Right atrium auricular region (tissue), 2 donors: ENCODE measurements around the gene PSMA6. TPM values are rescaled to one million over a fixed set of nuclear protein-coding genes. Genes with fewer than 3 reads are reported as not detected.

Source experiments
- DNase-seq: peaks from one replicate; pipeline ENCODE4 v3.0.0-alpha.2; 2019; ENCODE audit warnings: low spot score
- H3K27ac ChIP-seq, 2 donors: fragments of 200-600 bp; sonication (generic); 1 replicate in 1 of 2; 2 replicates in 1 of 2; pipeline ENCODE4 v1.5.1; 2016 to 2019
- H3K27me3 ChIP-seq, 2 donors: fragments of 200-600 bp; sonication (generic); one replicate each; pipeline versions ENCODE4 v1.5.1 to v1.6.0; 2017 to 2019
- H3K36me3 ChIP-seq: fragments of 200-600 bp; sonication (generic); one replicate; pipeline ENCODE4 v1.5.1; 2016
- H3K4me1 ChIP-seq, 2 donors: fragments of 200-600 bp; sonication (generic); one replicate each; pipeline versions ENCODE4 v1.5.1 to v1.6.0; 2017 to 2019
- H3K4me3 ChIP-seq, 2 donors: fragments of 200-600 bp; sonication (generic); 1 replicate in 1 of 2; 2 replicates in 1 of 2; pipeline ENCODE4 v1.5.1; 2017 to 2019; ENCODE audit warnings: mild to moderate bottlenecking in 1 of 2, moderate library complexity in 1 of 2
- H3K9me3 ChIP-seq, 2 donors: fragments of 200-600 bp; sonication (generic); one replicate each; pipeline ENCODE4 v1.5.1; 2019
- CTCF ChIP-seq, 2 donors: fragments of 200-600 bp; sonication (generic); IDR thresholded peaks; one replicate each; pipeline ENCODE4 v1.5.1; 2019; ENCODE audit warnings: antibody characterized with exemption in 2 of 2
- total RNA-seq, 2 donors: library from RNA; depleted of rRNA; stranded (reverse); fragments of >200 nt; gene quantifications; one replicate each; pipeline ENCODE4 v1.1.0, GENCODE V29; 2016

The PSMA6 gene
- total RNA-seq, 2 donors from 2014 or later: 143 to 191 TPM

- Histone ChIP-seq H3K27me3 (no peaks in the 10 kb centered on the region), H3K27ac (peak overlapping the region in 1 of 2 donors; percentile 16), H3K4me1 (peaks cover 0 to 5% of the 10 kb centered on the region in 2 donors), H3K36me3 (no peaks in the 10 kb centered on the region), H3K9me3 (no peaks in the 10 kb centered on the region), H3K4me3 (no peak overlapping the region)
- DNase-seq: no peak
- no peak for TF ChIP-seq CTCF (IDR thresholded peaks at IDR 0.05)
Observed at GRCh38 chr14:35285168-35286002, 6.8 kb upstream of the PSMA6 start.

GRCh38 chr14:35286003-35286600, 6.1 kb upstream of the PSMA6 start:
- Histone ChIP-seq H3K27ac (peak overlapping the region in 1 of 2 donors; percentile 16), H3K4me3 (no peak overlapping the region)

DNA sequence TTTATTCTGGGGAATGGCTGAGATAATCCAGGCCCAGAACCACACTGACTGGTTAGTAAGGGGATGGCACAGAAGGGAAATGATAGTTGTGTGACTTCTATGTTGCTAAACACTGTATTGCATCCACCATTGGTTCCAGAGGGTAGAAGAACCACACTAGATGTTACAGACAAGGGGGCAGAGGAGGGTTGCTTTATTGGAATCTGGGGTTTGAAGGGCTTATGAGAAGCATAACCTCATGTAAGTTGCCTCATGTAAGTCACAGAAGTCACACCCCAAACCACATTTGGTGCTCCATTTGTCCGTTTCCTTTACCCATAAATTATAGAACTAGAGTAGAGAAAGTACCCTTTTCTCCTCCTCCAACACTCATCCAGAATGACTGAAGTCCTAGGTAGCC, 5.5 kb upstream of the PSMA6 start:
- Histone ChIP-seq H3K9me3 (no peaks in the 10 kb centered on the region), H3K36me3 (no peaks in the 10 kb centered on the region), H3K27ac (no peak overlapping the region), H3K4me1 (peaks cover 0 to 11% of the 10 kb centered on the region in 2 donors), H3K4me3 (no peak overlapping the region), H3K27me3 (no peaks in the 10 kb centered on the region)
- DNase-seq: no peak
- no peak for TF ChIP-seq CTCF (IDR thresholded peaks at IDR 0.05)

More at GRCh38 chr14:35286003-35286600, 6.1 kb upstream of the PSMA6 start:
- no peak for TF ChIP-seq CTCF (IDR thresholded peaks at IDR 0.05)
- Histone ChIP-seq H3K4me1 (peaks cover 0 to 5% of the 10 kb centered on the region in 2 donors), H3K27me3 (no peaks in the 10 kb centered on the region), H3K9me3 (no peaks in the 10 kb centered on the region), H3K36me3 (no peaks in the 10 kb centered on the region)
- no peak for DNase-seq

DNA sequence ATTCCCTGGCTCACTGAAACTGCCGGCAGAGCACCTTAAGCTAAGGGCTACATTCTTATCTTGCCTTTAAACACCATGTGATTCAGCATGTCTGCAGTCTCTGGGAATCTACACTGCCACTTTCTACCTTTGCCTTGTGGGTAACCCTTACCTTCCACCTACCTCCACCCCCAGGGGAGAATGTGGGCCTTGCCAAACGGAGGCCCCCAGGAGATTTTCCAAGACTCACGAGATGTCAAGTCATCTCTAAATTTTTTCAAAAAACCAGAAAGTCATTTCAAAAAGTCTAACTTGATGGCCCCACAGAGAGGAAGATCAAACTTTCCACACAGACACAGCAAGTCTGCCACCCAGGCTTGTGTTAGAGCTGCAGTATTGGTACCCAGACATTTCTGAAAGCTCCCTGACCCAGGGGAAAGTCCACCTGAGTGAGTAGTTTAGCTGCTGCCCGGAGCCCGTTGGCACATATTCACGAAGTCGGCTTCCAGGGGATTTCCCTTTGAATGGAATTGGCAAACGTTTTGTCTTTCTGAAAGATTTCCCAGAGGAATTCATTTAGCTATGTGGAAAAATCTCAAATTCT, 4.7 kb upstream of the PSMA6 start:
- no peak for DNase-seq
- H3K27me3 ChIP-seq: no peaks in the 10 kb centered on the region
- H3K9me3 ChIP-seq: no peaks in the 10 kb centered on the region
- peaks cover 0 to 11% of the 10 kb centered on the region in 2 donors for H3K4me1 ChIP-seq
- H3K27ac ChIP-seq: no peak overlapping the region
- TF ChIP-seq CTCF (IDR thresholded peaks at IDR 0.05): no peak
- no peaks in the 10 kb centered on the region for H3K36me3 ChIP-seq
- no peak overlapping the region for H3K4me3 ChIP-seq

DNA sequence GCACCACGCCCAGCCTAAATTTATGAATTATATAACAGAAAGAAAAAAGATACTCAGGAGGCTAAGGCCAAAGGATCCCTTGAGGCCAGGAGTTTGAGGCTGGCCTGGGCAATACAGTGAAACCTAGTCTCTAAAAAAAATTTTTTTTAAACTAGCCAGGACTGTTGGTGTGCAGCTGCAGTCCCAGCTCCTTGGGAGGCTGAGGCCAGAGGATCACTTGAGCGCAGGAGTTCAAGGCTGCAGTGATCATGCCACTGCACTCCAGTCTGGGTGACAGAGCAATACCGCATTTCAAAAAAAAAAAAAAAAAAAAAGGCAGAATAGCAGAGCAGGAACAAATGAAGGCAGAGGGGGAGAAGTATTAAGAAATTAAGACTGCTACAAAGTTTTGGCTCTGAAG, 2.6 kb upstream of the PSMA6 start:
- peaks cover 0 to 30% of the 10 kb centered on the region in 2 donors for H3K4me1 ChIP-seq
- H3K4me3 ChIP-seq: no peak overlapping the region

More for the DNA sequence above, 2.6 kb upstream of the PSMA6 start:
- H3K27ac ChIP-seq: no peak overlapping the region
- no peaks in the 10 kb centered on the region for H3K36me3 ChIP-seq
- H3K27me3 ChIP-seq: no peaks in the 10 kb centered on the region
- H3K9me3 ChIP-seq: no peaks in the 10 kb centered on the region
- no peak for DNase-seq
- TF ChIP-seq CTCF (IDR thresholded peaks at IDR 0.05): no peak
